ENCODE data around the gene FAT1.

FAT1 gene

GRCh38 chr4:186704057-186704456, 19.6 kb downstream of the FAT1 start:
- H3K4me3 ChIP-seq (ENCODE audit: low read length): no peak overlapping the region
- no peak for TF ChIP-seq CTCF (IDR thresholded peaks at IDR 0.05; ENCODE audit: insufficient read depth, low read depth, low read length, missing control alignments)
- DNase-seq (ENCODE audit: low read depth): no peak

GRCh38 chr4:186703510-186703909, 20.1 kb downstream of the FAT1 start:
- TF ChIP-seq CTCF (IDR thresholded peaks at IDR 0.05; ENCODE audit: insufficient read depth, low read depth, low read length, missing control alignments): no peak
- DNase-seq (ENCODE audit: low read depth): no peak
- H3K4me3 ChIP-seq (ENCODE audit: low read length): no peak overlapping the region

- no peak for DNase-seq (ENCODE audit: low read depth)
- H3K4me3 ChIP-seq (ENCODE audit: low read length): no peak overlapping the region
- no peak for TF ChIP-seq CTCF (IDR thresholded peaks at IDR 0.05; ENCODE audit: insufficient read depth, low read depth, low read length, missing control alignments)
These were observed 20.7 kb downstream of the FAT1 start for GRCh38 chr4:186702940-186703339.

GRCh38 chr4:186702297-186702696, 21.4 kb downstream of the FAT1 start:
- no peak overlapping the region for H3K4me3 ChIP-seq (ENCODE audit: low read length)
- DNase-seq (ENCODE audit: low read depth): no peak
- TF ChIP-seq CTCF (IDR thresholded peaks at IDR 0.05; ENCODE audit: insufficient read depth, low read depth, low read length, missing control alignments): no peak

GRCh38 chr4:186701788-186702187, 21.9 kb downstream of the FAT1 start:
- no peak overlapping the region for H3K4me3 ChIP-seq (ENCODE audit: low read length)
- no peak for DNase-seq (ENCODE audit: low read depth)
- no peak for TF ChIP-seq CTCF (IDR thresholded peaks at IDR 0.05; ENCODE audit: insufficient read depth, low read depth, low read length, missing control alignments)

- no peak for DNase-seq (ENCODE audit: low read depth)
- no peak for TF ChIP-seq CTCF (IDR thresholded peaks at IDR 0.05; ENCODE audit: insufficient read depth, low read depth, low read length, missing control alignments)
- no peak overlapping the region for H3K4me3 ChIP-seq (ENCODE audit: low read length)
These were observed 22.4 kb downstream of the FAT1 start for GRCh38 chr4:186701273-186701672.

- TF ChIP-seq CTCF (IDR thresholded peaks at IDR 0.05; ENCODE audit: insufficient read depth, low read depth, low read length, missing control alignments): no peak
- no peak overlapping the region for H3K4me3 ChIP-seq (ENCODE audit: low read length)
- peak; percentile 63 for DNase-seq (ENCODE audit: low read depth)
These were observed 22.9 kb downstream of the FAT1 start for GRCh38 chr4:186700746-186701145.

All from epithelial cell of esophagus (primary cell).